Lower leg skin (tissue), 3 donors: ENCODE data around the gene DDB1.

ENCODE experiments used
- CTCF ChIP-seq, 3 donors: fragments of 450-650 bp; IDR thresholded peaks; one replicate each; pipeline ENCODE4 v1.5.1; 2016; ENCODE audit warnings: antibody characterized with exemption in 3 of 3, mild to moderate bottlenecking in 3 of 3, moderate library complexity in 2 of 3
- POLR2A ChIP-seq, 2 donors: fragments of 450-650 bp; IDR thresholded peaks; one replicate each; pipeline ENCODE4 v1.6.1; 2016 to 2017; ENCODE audit warnings: antibody characterized with exemption in 2 of 2, mild to moderate bottlenecking in 1 of 2, moderate library complexity in 1 of 2

- TF ChIP-seq CTCF (IDR thresholded peaks at IDR 0.05) (no peak), POLR2A (IDR thresholded peaks at IDR 0.05) (no peak)
Observed at GRCh38 chr11:61372659-61373420, 39.9 kb upstream of the DDB1 start.
